IMR-90 (cell line): ENCODE results near the gene PCGF5. TPM values are rescaled to one million over a fixed set of nuclear protein-coding genes. Genes with fewer than 3 reads are reported as not detected.

Experiments
- ATAC-seq: fragments of 200-7000 bp; cut with Tn5 transposase; 2 replicates; pipeline ENCODE4 v1.9.1; 2020; ENCODE audit warnings: low read depth, mild to moderate bottlenecking, moderate library complexity
- BruUV-seq: library from RNA; stranded (reverse); fragments of 400-500 nt; replicated peaks from 2 replicates; lab custom pipeline; 2021; lab: Mats Ljungman, UMichigan
- CTCF ChIA-PET: fragments of 300-600 bp; formaldehyde crosslinking; extraction: SDS; loops from one replicate; lab custom pipeline; 2021; ENCODE audit warnings: antibody characterized with exemption; lab: Yijun Ruan, JAX
- POLR2A ChIA-PET: fragments of 300-600 bp; sonication (Branson Sonifier 250); formaldehyde crosslinking; loops from one replicate; lab custom pipeline; 2022; ENCODE audit warnings: antibody characterized with exemption; ENCODE audit not compliant: unreplicated experiment; lab: Charles Lee
- DNase-seq: peaks from one replicate; pipeline ENCODE4 v3.0.0; 2013
- H2AFZ ChIP-seq: replicated peaks from 2 replicates; pipeline ENCODE3; 2013; ENCODE audit warnings: low read length, mild to moderate bottlenecking; ENCODE audit not compliant: poor library complexity
- H2AK5ac ChIP-seq: 2 replicates; pipeline ENCODE4 v1.6.1; 2013; ENCODE audit warnings: low read depth, low read length, inconsistent platforms
- H2AK9ac ChIP-seq: replicated peaks from 2 replicates; pipeline ENCODE3; 2013; ENCODE audit warnings: mild to moderate bottlenecking, low read depth, low read length, moderate library complexity; ENCODE audit not compliant: poor library complexity
- H2BK120ac ChIP-seq: 2 replicates; pipeline ENCODE4 v1.6.1; 2013; ENCODE audit warnings: low read depth, low read length, inconsistent platforms
- H2BK15ac ChIP-seq: 3 replicates; pipeline ENCODE4 v1.6.1; 2013; ENCODE audit warnings: low read depth, low read length, inconsistent platforms
- H2BK20ac ChIP-seq: 2 replicates; pipeline ENCODE4 v1.6.1; 2013; ENCODE audit warnings: low read depth, mild to moderate bottlenecking, inconsistent platforms, low read length, moderate library complexity
- H2BK5ac ChIP-seq: 2 replicates; pipeline ENCODE4 v1.6.1; 2013; ENCODE audit warnings: mild to moderate bottlenecking, low read depth, low read length, inconsistent platforms; ENCODE audit not compliant: poor library complexity, severe bottlenecking
- H3K14ac ChIP-seq: replicated peaks from 2 replicates; pipeline ENCODE4 v1.6.1; 2013; ENCODE audit warnings: low read depth, low read length, inconsistent platforms
- H3K18ac ChIP-seq: 2 replicates; pipeline ENCODE4 v1.6.1; 2013; ENCODE audit warnings: low read depth, low read length, control low read depth
- H3K23ac ChIP-seq: 2 replicates; pipeline ENCODE4 v1.6.1; 2013; ENCODE audit warnings: low read depth, low read length, inconsistent platforms
- H3K27ac ChIP-seq: 2 replicates; pipeline ENCODE4 v1.5.1; 2013; ENCODE audit warnings: mild to moderate bottlenecking, control low read depth, low read length; ENCODE audit not compliant: insufficient read depth
- H3K27me3 ChIP-seq: 2 replicates; pipeline ENCODE4 v1.6.1; 2013; ENCODE audit warnings: low read length; ENCODE audit not compliant: control insufficient read depth, insufficient read depth
- H3K36me3 ChIP-seq: 2 replicates; pipeline ENCODE4 v1.6.1; 2013; ENCODE audit warnings: low read length, mixed read lengths; ENCODE audit not compliant: control insufficient read depth, insufficient read depth
- H3K4ac ChIP-seq: 2 replicates; pipeline ENCODE4 v1.6.1; 2013; ENCODE audit warnings: low read depth, low read length, inconsistent platforms
- H3K4me1 ChIP-seq: 2 replicates; pipeline ENCODE4 v1.6.1; 2013; ENCODE audit warnings: low read length, mixed read lengths; ENCODE audit not compliant: control insufficient read depth, insufficient read depth
- H3K4me2 ChIP-seq: 2 replicates; pipeline ENCODE4 v1.6.1; 2013; ENCODE audit warnings: low read depth, mild to moderate bottlenecking, control low read depth, low read length, moderate library complexity
- H3K4me3 ChIP-seq: 2 replicates; pipeline ENCODE4 v1.5.1; 2013; ENCODE audit warnings: low read depth, mild to moderate bottlenecking, control low read depth, low read length, moderate library complexity; ENCODE audit not compliant: insufficient read depth
- H3K56ac ChIP-seq: 2 replicates; pipeline ENCODE4 v1.6.1; 2013; ENCODE audit warnings: low read length, inconsistent platforms; ENCODE audit not compliant: insufficient read depth; ENCODE audit errors: extremely low read depth
- H3K79me1 ChIP-seq, 2 experiments: 2 replicates each; pipeline ENCODE4 v1.6.1; 2013; ENCODE audit warnings: low read length in 2 of 2, inconsistent platforms in 1 of 2, low read depth in 1 of 2
- H3K9ac ChIP-seq: 2 replicates; pipeline ENCODE4 v1.6.1; 2013; ENCODE audit warnings: low read depth, low read length, control low read depth
- H3K9me1 ChIP-seq: 2 replicates; pipeline ENCODE4 v1.6.1; 2013; ENCODE audit warnings: low read length, inconsistent platforms; ENCODE audit not compliant: insufficient read depth
- H3K9me3 ChIP-seq: 2 replicates; pipeline ENCODE4 v1.6.1; 2013; ENCODE audit warnings: low read length; ENCODE audit not compliant: control insufficient read depth, insufficient read depth
- H4K20me1 ChIP-seq: 2 replicates; pipeline ENCODE4 v1.6.1; 2013; ENCODE audit warnings: low read length, inconsistent platforms; ENCODE audit not compliant: insufficient read depth
- H4K5ac ChIP-seq: 2 replicates; pipeline ENCODE4 v1.6.1; 2013; ENCODE audit warnings: mild to moderate bottlenecking, low read depth, low read length, control low read depth
- H4K8ac ChIP-seq, 2 experiments: 2 replicates each; pipeline ENCODE4 v1.6.1; 2013; ENCODE audit warnings: low read depth in 2 of 2, low read length in 2 of 2, control low read depth in 1 of 2, inconsistent platforms in 1 of 2
- H4K91ac ChIP-seq: 2 replicates; pipeline ENCODE4 v1.6.1; 2013; ENCODE audit warnings: low read depth, low read length, inconsistent platforms; ENCODE audit not compliant: insufficient read depth
- FOS ChIP-seq: fragments of 150-350 bp; IDR thresholded peaks from 2 replicates; pipeline ENCODE4 v1.6.1; 2016; ENCODE audit warnings: low read depth, low read length
- MAFK ChIP-seq: IDR thresholded peaks from 2 replicates; pipeline ENCODE4 v1.6.1; 2012; ENCODE audit warnings: low read depth, low read length, improper control_type of control experiment
- WGBS, 2 experiments: methylation state at CpG; one replicate each; pipeline versions ENCODE4 v1.1.5 to v1.1.7; 2013; ENCODE audit warnings: missing lambda C conversion rate in 2 of 2; ENCODE audit not compliant: insufficient read length in 1 of 2; ENCODE audit errors: extremely low coverage in 2 of 2; 5-methylcytosine and 5-hydroxymethylcytosine counted together
- dilution Hi-C: fragments of 300-500 bp; cut with HindIII; formaldehyde crosslinking; loops from one replicate; pipeline ENCODE4 v1.14.3; 2018; ENCODE audit warnings: low sequenced_read_pairs; ENCODE audit not compliant: unreplicated experiment
- in situ Hi-C: fragments of 300-500 bp; cut with MboI; formaldehyde crosslinking; loops from 3 replicates; pipeline ENCODE4 v1.14.3; 2019; ENCODE audit warnings: low sequenced_read_pairs, inconsistent platforms, mixed read lengths
- intact Hi-C: fragments of 100-400 bp; cut with micrococcal nuclease; formaldehyde crosslinking; loops from 2 replicates; pipeline ENCODE4 v1.10.0; 2022
- polyA plus RNA-seq, 3 experiments: library from polyadenylated mRNA; depleted of rRNA; stranded (reverse); fragments of >200 nt; gene quantifications; 2 replicates each; pipeline ENCODE4 v1.2.3, GENCODE V29; 2012; ENCODE audit warnings: low replicate concordance in 1 of 3
- total RNA-seq: library from RNA; depleted of rRNA; stranded (reverse); fragments of >200 nt; gene quantifications from 2 replicates; pipeline ENCODE4 v1.2.3, GENCODE V29; 2012

PCGF5 gene
- total and polyA plus RNA-seq, 2 of the 4 experiments (the other 2 are of a cell fraction) = 9.0 to 18.1 TPM

DNA sequence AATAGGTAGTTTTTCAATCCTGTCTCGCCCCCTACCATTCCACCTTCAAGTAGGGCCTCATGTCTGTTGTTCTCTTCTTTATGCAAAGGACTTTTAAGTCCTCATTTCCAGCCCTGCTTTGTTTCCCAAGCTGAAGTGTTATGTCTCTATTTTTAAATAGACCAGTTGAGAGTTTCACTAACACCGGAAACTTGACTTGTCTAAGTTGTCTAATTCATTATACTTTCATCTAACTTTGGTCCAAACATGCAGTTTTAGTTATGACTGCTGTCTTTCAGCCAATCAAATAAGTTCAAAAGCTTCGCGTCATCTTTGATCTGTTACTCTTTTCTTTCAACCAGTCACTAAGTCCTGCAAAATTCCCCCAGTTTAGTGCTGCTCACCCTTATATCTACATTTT is 32.8 kb downstream of the PCGF5 start:
- DNase-seq (no peak), ATAC-seq (no peak)
- Histone ChIP-seq H2BK120ac (no peak overlapping the region), H3K9ac (no peak overlapping the region), H4K8ac (no peak overlapping the region), H3K36me3 (peaks cover 5% of the 10 kb centered on the region), H3K18ac (no peak overlapping the region), H3K4ac (no peak overlapping the region), H2AK9ac (no peak overlapping the region), H2BK15ac (no peak overlapping the region), H2BK20ac (no peak overlapping the region), H3K27ac (no peak overlapping the region), H3K4me2 (no peak overlapping the region), H3K9me3 (peaks cover 4% of the 10 kb centered on the region), H3K14ac (no peak overlapping the region), H3K23ac (no peak overlapping the region), H3K79me1 (no peaks in the 10 kb centered on the region), H3K9me1 (no peaks in the 10 kb centered on the region), H2BK5ac (no peak overlapping the region), H3K4me1 (no peaks in the 10 kb centered on the region), H4K20me1 (no peaks in the 10 kb centered on the region), H3K56ac (no peak overlapping the region), H4K91ac (no peak overlapping the region), H2AFZ (no peak overlapping the region), H4K5ac (no peak overlapping the region), H3K27me3 (no peaks in the 10 kb centered on the region), H3K4me3 (no peak overlapping the region), H2AK5ac (no peak overlapping the region)
- POLR2A ChIA-PET = no interaction called here
- intact Hi-C loops (loop anchor here (5.0 kb wide), 1 partner anchor 241 kb away; no protein-coding TSS in a partner anchor), in situ Hi-C loops (no loop called here), dilution Hi-C loops (loop anchor here (25.0 kb wide), 1 partner anchor 366 kb away; no protein-coding TSS in a partner anchor)
- no TSS peak for BruUV-seq
- no peak for TF ChIP-seq FOS
- TF ChIP-seq MAFK = no peak
- CTCF ChIA-PET = interaction anchor here (0.6 kb wide), 1 partner anchor 221 kb away, joined by 3 read pairs; no protein-coding TSS in a partner anchor
- WGBS, 2 experiments = no CpG with 5 or more reads among the region's 4 CpGs
